GM21825 (cell line): ENCODE data around the gene ARHGAP42.

Source experiments
- ATAC-seq: cut with Tn5 transposase; IDR thresholded peaks from one replicate; pipeline ENCODE4 v1.9.1; 2021; ENCODE audit warnings: mild to moderate bottlenecking, moderate library complexity; ENCODE audit not compliant: unreplicated experiment

Gene ARHGAP42

GRCh38 chr11:100902454-100903141, 215.5 kb downstream of the ARHGAP42 start:
- no peak for ATAC-seq

- no peak for ATAC-seq
Measured at GRCh38 chr11:100903284-100903683, 216.2 kb downstream of the ARHGAP42 start.

GRCh38 chr11:100905684-100906083, 218.6 kb downstream of the ARHGAP42 start:
- ATAC-seq, result no peak

- ATAC-seq, result no peak
Measured at GRCh38 chr11:100908746-100909145, 221.7 kb downstream of the ARHGAP42 start.

GRCh38 chr11:100910808-100911207, 223.7 kb downstream of the ARHGAP42 start:
- ATAC-seq, result peak; percentile 90

GRCh38 chr11:100914415-100915110, 227.5 kb downstream of the ARHGAP42 start:
- no peak for ATAC-seq

- ATAC-seq, result no peak
Measured at GRCh38 chr11:100918551-100919500, 231.7 kb downstream of the ARHGAP42 start.

- ATAC-seq, result no peak
Measured at GRCh38 chr11:100920593-100920992, 233.5 kb downstream of the ARHGAP42 start.

GRCh38 chr11:100922121-100922520, 235.0 kb downstream of the ARHGAP42 start:
- ATAC-seq, result no peak

- no peak for ATAC-seq
Measured at GRCh38 chr11:100923555-100923954, 236.5 kb downstream of the ARHGAP42 start.

- ATAC-seq, result peak; percentile 79
Measured at GRCh38 chr11:100925935-100926334, 238.8 kb downstream of the ARHGAP42 start.

- no peak for ATAC-seq
Measured at GRCh38 chr11:100927579-100927978, 240.5 kb downstream of the ARHGAP42 start.

- no peak for ATAC-seq
Measured at GRCh38 chr11:100928426-100928825, 241.3 kb downstream of the ARHGAP42 start.

- no peak for ATAC-seq
Measured at GRCh38 chr11:100929377-100929776, 242.3 kb downstream of the ARHGAP42 start.

- no peak for ATAC-seq
Measured at GRCh38 chr11:100930185-100930778, 243.2 kb downstream of the ARHGAP42 start.

GRCh38 chr11:100932474-100933100, 245.5 kb downstream of the ARHGAP42 start:
- peak; percentile 50 for ATAC-seq

- ATAC-seq, result no peak
Measured at GRCh38 chr11:100936781-100937180, 249.7 kb downstream of the ARHGAP42 start.

GRCh38 chr11:100939571-100939970, 252.5 kb downstream of the ARHGAP42 start:
- no peak for ATAC-seq

- ATAC-seq, result no peak
Measured at GRCh38 chr11:100940111-100940510, 253.0 kb downstream of the ARHGAP42 start.

- ATAC-seq, result no peak
Measured at GRCh38 chr11:100941033-100941432, 253.9 kb downstream of the ARHGAP42 start.
